Tibial nerve (tissue), 4 donors: ENCODE results near the gene CLEC4F.

Source experiments
- EP300 ChIP-seq, 2 donors: sonication (generic); formaldehyde crosslinking; IDR thresholded peaks; one replicate each; pipeline ENCODE4 v1.6.1; 2017; ENCODE audit warnings: antibody characterized with exemption in 2 of 2, mild to moderate bottlenecking in 1 of 2
- POLR2A ChIP-seq, 2 donors: fragments of 450-650 bp; IDR thresholded peaks; one replicate each; pipeline ENCODE4 v1.6.1; 2017; ENCODE audit warnings: antibody characterized with exemption in 2 of 2, mild to moderate bottlenecking in 2 of 2, moderate library complexity in 2 of 2
- TF ChIP-seq, protein P1 (sequence below), 5 experiments: fragments of 200-600 bp in 3 of 5; fragments of 450-650 bp in 2 of 5; sonication (generic) in 3 of 5; IDR thresholded peaks; one replicate each; pipeline ENCODE4 v1.5.1; 2016 to 2019; ENCODE audit warnings: antibody characterized with exemption in 5 of 5, mild to moderate bottlenecking in 3 of 5, moderate library complexity in 2 of 5

DNA sequence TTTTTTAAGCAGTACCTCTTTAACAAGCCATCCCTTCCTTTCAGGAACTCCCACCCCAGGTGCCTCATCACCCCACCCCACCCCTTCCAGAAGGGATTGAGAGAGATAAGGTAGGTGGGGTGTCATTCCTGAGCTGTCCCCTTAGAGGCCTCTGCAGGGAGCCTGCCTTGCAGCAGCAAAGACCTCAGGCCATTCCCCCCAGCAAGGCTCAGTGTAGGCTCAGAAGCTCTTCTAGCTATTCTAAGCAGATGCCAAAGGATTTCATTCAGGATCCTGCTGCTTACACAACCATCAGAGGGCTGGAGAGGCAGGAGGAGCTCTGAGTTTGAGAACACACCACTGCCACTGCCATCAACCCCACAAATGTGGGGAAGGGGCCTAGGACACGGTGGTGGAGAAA lies 24.1 kb downstream of the CLEC4F start:
- no peak for TF ChIP-seq POLR2A (IDR thresholded peaks at IDR 0.05)
- TF ChIP-seq, protein P1, sequence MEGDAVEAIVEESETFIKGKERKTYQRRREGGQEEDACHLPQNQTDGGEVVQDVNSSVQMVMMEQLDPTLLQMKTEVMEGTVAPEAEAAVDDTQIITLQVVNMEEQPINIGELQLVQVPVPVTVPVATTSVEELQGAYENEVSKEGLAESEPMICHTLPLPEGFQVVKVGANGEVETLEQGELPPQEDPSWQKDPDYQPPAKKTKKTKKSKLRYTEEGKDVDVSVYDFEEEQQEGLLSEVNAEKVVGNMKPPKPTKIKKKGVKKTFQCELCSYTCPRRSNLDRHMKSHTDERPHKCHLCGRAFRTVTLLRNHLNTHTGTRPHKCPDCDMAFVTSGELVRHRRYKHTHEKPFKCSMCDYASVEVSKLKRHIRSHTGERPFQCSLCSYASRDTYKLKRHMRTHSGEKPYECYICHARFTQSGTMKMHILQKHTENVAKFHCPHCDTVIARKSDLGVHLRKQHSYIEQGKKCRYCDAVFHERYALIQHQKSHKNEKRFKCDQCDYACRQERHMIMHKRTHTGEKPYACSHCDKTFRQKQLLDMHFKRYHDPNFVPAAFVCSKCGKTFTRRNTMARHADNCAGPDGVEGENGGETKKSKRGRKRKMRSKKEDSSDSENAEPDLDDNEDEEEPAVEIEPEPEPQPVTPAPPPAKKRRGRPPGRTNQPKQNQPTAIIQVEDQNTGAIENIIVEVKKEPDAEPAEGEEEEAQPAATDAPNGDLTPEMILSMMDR (IDR thresholded peaks at IDR 0.05): no peak
- no peak for TF ChIP-seq EP300 (IDR thresholded peaks at IDR 0.05)
